CD4-positive, alpha-beta T cell treated with Interleukin-1 beta for 1 hour (primary cell): ENCODE results near the gene CENPH.
"Not testable (repeated sequence)": the region's sequence is repeated elsewhere in the genome, so short reads cannot be mapped to it uniquely, and the experiment has no call there.

Experiments used
- DNase-seq, 2 donors: peaks; one replicate each; pipeline ENCODE4 v3.0.0-alpha.2; 2020 to 2022

Gene CENPH

DNA sequence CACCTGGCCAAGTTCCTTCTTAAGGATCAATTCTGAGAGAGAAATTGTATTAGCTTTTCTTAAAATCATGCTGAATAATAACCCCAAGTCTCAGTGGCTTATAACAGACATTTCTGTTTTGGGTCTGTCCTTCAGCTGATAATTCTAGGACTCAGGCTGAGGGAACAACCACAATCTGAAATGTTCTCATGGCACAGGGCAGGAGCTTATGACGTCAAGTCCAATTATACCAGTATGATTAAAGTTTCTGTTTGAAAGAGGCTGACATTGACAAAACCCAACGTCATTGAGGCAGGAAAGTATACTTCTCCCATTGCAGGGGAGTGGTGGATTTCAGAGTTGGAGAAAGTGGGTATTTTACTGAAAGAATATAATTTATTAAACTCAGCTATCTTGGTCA is 21.8 kb downstream of the CENPH start:
- DNase-seq = no peak

DNA sequence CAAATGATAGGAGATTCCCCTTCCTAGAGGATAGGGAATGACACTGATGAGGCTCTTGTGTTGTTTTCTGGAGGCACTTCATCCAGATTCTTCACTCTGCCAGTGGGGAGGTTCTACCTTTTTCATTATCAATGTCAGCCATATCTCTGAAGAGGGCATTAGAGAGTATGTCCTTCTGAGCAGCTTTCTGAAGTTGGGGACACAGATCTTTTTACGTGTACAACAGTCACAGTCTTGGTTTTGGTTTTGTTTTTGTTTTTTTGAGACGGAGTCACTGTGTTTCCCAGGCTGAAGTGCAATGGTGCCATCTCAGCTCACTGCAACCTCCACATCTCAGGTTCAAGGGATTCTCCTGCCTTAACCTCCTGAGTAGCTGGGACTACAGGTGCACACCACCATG is 22.6 kb downstream of the CENPH start:
- peak in 1 of 2 donors; percentile 18 for DNase-seq

- no peak for DNase-seq
These were observed 24.3 kb downstream of the CENPH start for GRCh38 chr5:69213513-69214215.

- DNase-seq = no peak
These were observed 27.7 kb downstream of the CENPH start for GRCh38 chr5:69217151-69217511.

GRCh38 chr5:69217548-69218526 is 28.5 kb downstream of the CENPH start:
- DNase-seq = peak; percentile 95 to 96

GRCh38 chr5:69219939-69220338 is 30.6 kb downstream of the CENPH start:
- no peak for DNase-seq

DNA sequence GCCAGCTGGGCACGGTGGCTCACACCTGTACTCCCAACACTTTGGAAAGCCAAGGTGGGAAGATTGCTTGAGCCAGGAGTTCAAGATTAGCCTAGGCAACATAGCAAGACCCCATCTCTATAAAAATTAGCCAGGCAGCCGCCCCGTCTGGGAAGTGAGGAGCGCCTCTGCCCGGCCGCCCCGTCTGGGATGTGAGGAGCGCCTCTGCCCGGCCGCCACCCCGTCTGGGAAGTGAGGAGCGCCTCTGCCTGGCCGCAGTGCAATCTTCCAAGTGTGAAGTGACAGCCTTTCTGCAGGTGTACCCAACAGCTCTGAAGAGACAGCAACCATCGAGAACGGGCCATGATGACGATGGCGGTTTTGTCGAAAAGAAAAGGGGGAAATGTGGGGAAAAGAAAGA is 31.0 kb downstream of the CENPH start:
- DNase-seq = not testable (repeated sequence)

DNA sequence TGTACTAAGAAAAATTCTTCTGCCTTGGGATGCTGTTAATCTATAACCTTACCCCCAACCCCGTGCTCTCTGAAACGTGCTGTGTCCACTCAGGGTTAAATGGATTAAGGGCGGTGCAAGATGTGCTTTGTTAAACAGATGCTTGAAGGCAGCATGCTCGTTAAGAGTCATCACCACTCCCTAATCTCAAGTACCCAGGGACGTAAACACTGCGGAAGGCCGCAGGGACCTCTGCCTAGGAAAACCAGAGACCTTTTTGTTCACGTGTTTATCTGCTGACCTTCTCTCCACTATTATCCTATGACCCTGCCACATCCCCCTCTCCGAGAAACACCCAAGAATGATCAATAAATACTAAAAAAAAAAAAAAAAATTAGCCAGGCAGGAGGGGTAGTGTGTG is 31.4 kb downstream of the CENPH start:
- not testable (repeated sequence) for DNase-seq

- no peak for DNase-seq
These were observed 35.1 kb downstream of the CENPH start for GRCh38 chr5:69224520-69224919.

DNA sequence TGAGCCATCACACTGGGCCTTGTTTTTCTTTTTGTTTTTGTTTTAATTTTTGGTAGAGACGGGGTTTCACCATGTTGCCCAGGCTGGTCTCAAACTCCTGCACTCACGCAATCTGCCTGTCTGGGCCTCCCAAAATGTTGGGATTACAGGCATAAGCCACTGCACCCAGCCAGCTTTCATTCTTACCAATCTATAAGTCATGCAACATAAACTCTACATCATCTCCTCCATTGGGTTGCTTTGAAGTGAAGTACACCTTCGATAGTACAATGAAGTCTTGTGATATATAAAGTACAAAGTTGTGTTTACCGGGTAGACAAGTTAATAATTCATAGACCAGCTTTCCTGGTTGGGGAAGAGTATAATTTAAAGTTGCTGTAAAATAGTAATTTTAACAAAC is 36.5 kb downstream of the CENPH start:
- DNase-seq = no peak

DNA sequence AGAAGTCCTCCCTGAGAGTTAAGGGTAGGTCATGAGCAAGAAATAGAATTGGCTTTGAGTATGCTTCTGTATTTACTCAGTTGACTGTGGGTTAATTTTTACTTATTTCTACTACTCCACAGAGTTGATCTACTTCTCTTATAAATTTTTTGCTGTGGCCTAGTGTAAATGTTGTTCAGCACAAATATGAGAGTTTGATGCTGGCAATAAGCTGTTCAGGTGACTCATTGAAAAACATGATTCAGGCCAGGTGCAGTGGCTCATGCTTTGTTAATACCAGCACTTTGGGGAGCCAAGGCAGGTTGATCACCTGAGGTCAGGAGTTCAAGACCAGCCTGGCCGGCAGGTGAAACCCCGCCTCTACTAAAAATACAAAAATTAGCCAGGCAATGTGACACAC is 40.8 kb downstream of the CENPH start:
- no peak for DNase-seq

- no peak for DNase-seq
These were observed 41.9 kb downstream of the CENPH start for GRCh38 chr5:69231281-69231680.

DNA sequence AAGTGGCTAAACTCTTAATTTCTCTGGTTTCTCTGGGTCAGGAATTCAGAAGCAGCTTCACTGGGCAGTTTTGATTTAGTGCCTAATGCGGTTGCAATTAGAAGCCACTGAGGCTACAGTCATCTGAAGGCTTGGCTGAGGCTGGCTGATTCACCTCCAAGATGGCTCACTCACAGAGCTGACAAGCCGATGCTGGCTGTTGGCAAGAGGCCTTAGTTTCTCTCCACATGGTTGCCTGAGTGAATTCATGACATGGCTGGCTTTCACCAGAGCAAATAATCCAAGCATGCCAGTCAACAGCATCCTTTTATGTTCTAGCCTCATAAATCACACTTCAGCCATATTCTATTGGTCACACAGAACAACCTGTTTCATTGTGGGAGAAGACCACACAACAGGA is 42.5 kb downstream of the CENPH start:
- DNase-seq = no peak

- peak; percentile 89 to 90 for DNase-seq
These were observed 45.3 kb downstream of the CENPH start, which contains the start of gene CDK7 for GRCh38 chr5:69234457-69235268. Gene CDK7, plus strand, starts transcription at chr5:69234886. Its CDS starts 90 bp downstream, at chr5:69234976.

GRCh38 chr5:69236733-69237132 is 47.4 kb downstream of the CENPH start:
- not testable (repeated sequence) for DNase-seq

DNA sequence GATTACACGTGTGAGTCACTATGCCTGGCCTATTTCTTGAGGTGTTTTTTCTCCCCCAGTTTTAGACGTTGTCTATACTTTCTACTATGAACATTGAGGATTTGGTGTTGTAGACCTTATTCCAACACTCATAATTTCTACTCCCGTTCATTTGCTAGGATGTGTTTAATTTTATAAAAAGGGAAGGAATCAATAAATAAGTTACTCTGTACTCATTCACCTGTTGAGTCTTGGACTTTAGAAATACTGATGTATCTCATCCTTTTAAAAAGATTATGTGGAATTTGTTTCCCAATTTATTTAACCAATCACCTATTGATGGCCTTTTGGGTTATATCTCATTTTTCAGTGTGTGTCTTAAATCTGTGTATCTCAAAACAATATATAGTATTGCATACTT is 48.5 kb downstream of the CENPH start:
- no peak for DNase-seq

DNA sequence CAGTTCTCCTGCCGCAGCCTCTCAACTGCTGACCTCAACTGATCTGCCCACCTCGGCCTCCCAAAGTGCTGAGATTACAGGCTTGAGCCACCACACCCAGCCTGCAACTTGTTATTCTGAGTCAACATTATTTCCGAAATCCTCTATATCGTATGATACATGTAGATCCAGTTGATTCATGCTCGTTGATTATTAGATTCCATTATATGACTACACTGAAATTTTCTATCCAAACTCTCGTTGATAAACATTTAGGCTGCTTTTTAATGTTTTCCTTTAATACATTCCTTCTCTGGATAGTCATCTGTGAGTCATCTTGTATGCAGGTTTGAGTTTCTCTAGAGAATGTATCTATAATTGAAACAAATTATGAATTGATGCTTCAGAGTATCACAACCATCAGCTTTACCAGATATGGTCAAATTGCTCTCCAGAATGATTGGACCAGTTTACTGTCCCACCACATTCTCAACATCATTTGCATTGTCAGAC is 49.4 kb downstream of the CENPH start:
- DNase-seq = no peak

GRCh38 chr5:69242215-69242927 is 53.0 kb downstream of the CENPH start:
- DNase-seq = no peak

- no peak for DNase-seq
These were observed 55.6 kb downstream of the CENPH start for GRCh38 chr5:69245031-69245430.

- no peak for DNase-seq
These were observed 58.6 kb downstream of the CENPH start for GRCh38 chr5:69248019-69248418.

- DNase-seq = no peak
These were observed 61.2 kb downstream of the CENPH start for GRCh38 chr5:69250593-69250992.

DNA sequence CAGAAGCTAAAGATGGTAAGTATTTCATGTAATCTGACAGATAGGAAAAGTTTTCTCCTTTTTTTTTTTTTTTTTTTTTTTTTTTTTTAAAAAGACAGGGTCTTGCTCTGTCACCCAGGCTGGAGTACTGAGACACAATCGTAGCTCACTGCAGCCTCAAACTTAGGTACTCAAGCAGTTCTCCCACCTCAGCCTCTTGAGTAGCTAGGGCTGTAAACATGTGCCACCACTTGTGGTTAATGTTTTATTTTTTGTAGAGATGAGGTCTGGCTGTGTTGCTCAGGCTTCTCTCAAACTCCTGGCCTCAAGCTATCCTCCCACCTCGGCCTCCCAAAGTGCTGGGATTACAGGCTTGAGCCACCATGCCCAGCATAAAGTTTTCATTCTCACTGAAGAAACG is 63.1 kb downstream of the CENPH start:
- no peak for DNase-seq
